Stimulated activated naive CD8-positive, alpha-beta T cell treated with anti-CD3 and anti-CD28 coated beads, Interleukin-15, amount 100 ng/mL, for 72 hours (primary cell): ENCODE measurements around the gene HEG1.

Experiments
- ATAC-seq: fragments of 150-1000 bp; cut with Tn5 transposase; 2 replicates; pipeline ENCODE4 v1.10.0; 2021; ENCODE audit warnings: mild to moderate bottlenecking, moderate library complexity
- DNase-seq, 2 donors: peaks; one replicate each; pipeline ENCODE4 v3.0.0; 2021 to 2022
- H3K27ac Mint-ChIP-seq, 2 donors: one replicate each; pipeline ENCODE4 v1.8.0; 2022; ENCODE audit warnings: mild to moderate bottlenecking in 2 of 2, mixed read lengths in 2 of 2, moderate library complexity in 2 of 2
- H3K27me3 Mint-ChIP-seq: one replicate; pipeline ENCODE4 v1.8.0; 2022; ENCODE audit warnings: mixed read lengths
- H3K4me1 Mint-ChIP-seq: one replicate; pipeline ENCODE4 v1.8.0; 2022; ENCODE audit warnings: mild to moderate bottlenecking, mixed read lengths
- H3K4me3 Mint-ChIP-seq, 2 donors: one replicate each; pipeline ENCODE4 v1.8.0; 2022; ENCODE audit warnings: mild to moderate bottlenecking in 2 of 2, mixed read lengths in 2 of 2, moderate library complexity in 1 of 2
- H3K9me3 Mint-ChIP-seq, 2 donors: one replicate each; pipeline ENCODE4 v1.8.0; 2022; ENCODE audit warnings: mixed read lengths in 2 of 2

HEG1 gene

GRCh38 chr3:124916837-124917409 lies 138.9 kb downstream of the HEG1 start:
- ATAC-seq: no peak

More at GRCh38 chr3:124916837-124917409, 138.9 kb downstream of the HEG1 start:
- no peak for DNase-seq
- Mint-ChIP-seq H3K9me3 (no peaks in the 10 kb centered on the region), H3K4me1 (no peaks in the 10 kb centered on the region), H3K27me3 (peaks cover 38% of the 10 kb centered on the region), H3K4me3 (no peak overlapping the region), H3K27ac (no peak overlapping the region)
